ENCODE data around the gene POTEG.
"Not testable (repeated sequence)": the region's sequence is repeated elsewhere in the genome, so short reads cannot be mapped to it uniquely, and the experiment has no call there.

- TF ChIP-seq POLR2A, CTCF, POLR2AphosphoS5 (IDR thresholded peaks at IDR 0.05): not testable (repeated sequence)
Observed at GRCh38 chr14:19362323-19362722, 71.8 kb downstream of the POTEG start.
